HepG2 (cell line): Measurements from ENCODE around the gene EGFL8. TPM values are rescaled to one million over a fixed set of nuclear protein-coding genes. Genes with fewer than 3 reads are reported as not detected.
A peak's percentile ranks its signal among the peaks of the same experiment; 100 is the strongest.

Experiments
- BCL3 ChIP-seq: sonication (generic); formaldehyde crosslinking; IDR thresholded peaks from 2 replicates; pipeline ENCODE4 v1.5.1; 2020; ENCODE audit warnings: mild to moderate bottlenecking, missing genetic modification reagents, moderate library complexity
- BRCA1 ChIP-seq: sonication (generic); formaldehyde crosslinking; IDR thresholded peaks from 2 replicates; pipeline ENCODE4 v1.4.0; 2020; ENCODE audit warnings: missing genetic modification reagents
- FOXJ3 ChIP-seq: sonication (generic); formaldehyde crosslinking; IDR thresholded peaks from 2 replicates; pipeline ENCODE4 v1.4.0; 2020; ENCODE audit warnings: missing genetic modification reagents, mild to moderate bottlenecking, borderline replicate concordance
- HDAC2 ChIP-seq: sonication (generic); formaldehyde crosslinking; IDR thresholded peaks from 2 replicates; pipeline ENCODE4 v1.4.0; 2020; ENCODE audit warnings: missing genetic modification reagents
- HIVEP1 ChIP-seq: sonication (generic); formaldehyde crosslinking; IDR thresholded peaks from 2 replicates; pipeline ENCODE4 v1.4.0; 2020; ENCODE audit warnings: mild to moderate bottlenecking, missing genetic modification reagents
- KLF16 ChIP-seq, 2 experiments: sonication (generic) in 1 of 2; formaldehyde crosslinking in 1 of 2; IDR thresholded peaks; 2 replicates each; pipeline versions ENCODE4 v1.6.1 to v1.8.0; 2016 to 2023; ENCODE audit warnings: missing genetic modification reagents in 2 of 2, missing compliant biosample characterization in 1 of 2
- MXD3 ChIP-seq: IDR thresholded peaks from 2 replicates; pipeline ENCODE4 v1.6.1; 2016; ENCODE audit warnings: mild to moderate bottlenecking, missing biosample characterization, missing genetic modification reagents
- NBN ChIP-seq: fragments of 450-650 bp; conservative IDR thresholded peaks from 2 replicates; pipeline ENCODE4 v1.6.1; 2017
- PHF8 ChIP-seq: sonication (generic); formaldehyde crosslinking; IDR thresholded peaks from 2 replicates; pipeline ENCODE4 v1.5.0; 2020; ENCODE audit warnings: missing genetic modification reagents
- PRPF4 ChIP-seq: fragments of 200-400 bp; formaldehyde crosslinking; IDR thresholded peaks from 2 replicates; pipeline ENCODE4 v1.6.1; 2016; ENCODE audit warnings: low read length, low read depth; ENCODE audit not compliant: poor library complexity, severe bottlenecking
- SNAPC5 ChIP-seq: sonication (generic); formaldehyde crosslinking; IDR thresholded peaks from 2 replicates; pipeline ENCODE4 v1.8.1; 2023; ENCODE audit warnings: mild to moderate bottlenecking, missing genetic modification reagents, borderline replicate concordance
- SRF ChIP-seq: IDR thresholded peaks from 2 replicates; pipeline ENCODE4 v1.6.1; 2011; ENCODE audit warnings: mild to moderate bottlenecking, low read depth, low read length, moderate library complexity
- ZBTB7B ChIP-seq: sonication (generic); formaldehyde crosslinking; IDR thresholded peaks from 2 replicates; pipeline ENCODE4 v1.4.0; 2020; ENCODE audit warnings: missing genetic modification reagents
- ZBTB8A ChIP-seq: sonication (generic); formaldehyde crosslinking; IDR thresholded peaks from 2 replicates; pipeline ENCODE4 v1.4.0; 2020; ENCODE audit warnings: mild to moderate bottlenecking, low read depth, missing genetic modification reagents, borderline replicate concordance
- ZC3H13 ChIP-seq: sonication (generic); formaldehyde crosslinking; IDR thresholded peaks from 2 replicates; pipeline ENCODE4 v1.8.1; 2023; ENCODE audit warnings: mild to moderate bottlenecking, missing genetic modification reagents, moderate library complexity
- ZMYM4 ChIP-seq: sonication (generic); formaldehyde crosslinking; IDR thresholded peaks from 2 replicates; pipeline ENCODE4 v1.8.1; 2023; ENCODE audit warnings: mild to moderate bottlenecking, missing genetic modification reagents
- ZNF12 ChIP-seq: sonication (generic); formaldehyde crosslinking; IDR thresholded peaks from 2 replicates; pipeline ENCODE4 v1.5.0; 2020; ENCODE audit warnings: missing genetic modification reagents
- ZNF251 ChIP-seq: sonication (generic); formaldehyde crosslinking; IDR thresholded peaks from 2 replicates; pipeline ENCODE4 v1.9.0; 2021; ENCODE audit warnings: mild to moderate bottlenecking, missing genetic modification reagents
- ZNF33B ChIP-seq: sonication (generic); formaldehyde crosslinking; IDR thresholded peaks from 2 replicates; pipeline ENCODE4 v1.5.1; 2020; ENCODE audit warnings: mild to moderate bottlenecking, missing genetic modification reagents
- ZNF564 ChIP-seq: sonication (generic); formaldehyde crosslinking; IDR thresholded peaks from 2 replicates; pipeline ENCODE4 v1.8.1; 2023; ENCODE audit warnings: mild to moderate bottlenecking, missing genetic modification reagents
- ZNF607 ChIP-seq: sonication (generic); formaldehyde crosslinking; IDR thresholded peaks from 2 replicates; pipeline ENCODE4 v1.5.1; 2020; ENCODE audit warnings: missing genetic modification reagents, mild to moderate bottlenecking, borderline replicate concordance
- ZNF644 ChIP-seq: IDR thresholded peaks from 2 replicates; pipeline ENCODE4 v1.6.1; 2016; ENCODE audit warnings: low read depth
- ZNF737 ChIP-seq: sonication (generic); formaldehyde crosslinking; IDR thresholded peaks from 2 replicates; pipeline ENCODE4 v1.5.0; 2020; ENCODE audit warnings: missing genetic modification reagents, mild to moderate bottlenecking, borderline replicate concordance
- ZNF740 ChIP-seq: sonication (generic); formaldehyde crosslinking; IDR thresholded peaks from 2 replicates; pipeline ENCODE4 v1.4.0; 2020; ENCODE audit warnings: missing genetic modification reagents
- ZNF766 ChIP-seq: sonication (generic); formaldehyde crosslinking; IDR thresholded peaks from 2 replicates; pipeline ENCODE4 v1.5.0; 2020; ENCODE audit warnings: missing genetic modification reagents, borderline replicate concordance
- ZNF768 ChIP-seq: sonication (generic); formaldehyde crosslinking; IDR thresholded peaks from 2 replicates; pipeline ENCODE4 v1.4.0; 2020; ENCODE audit warnings: missing genetic modification reagents
- polyA plus RNA-seq, 8 experiments: library from polyadenylated mRNA; depleted of rRNA in 3 of 8; stranded (reverse) in 7 of 8; unstranded in 1 of 8; fragments of >200 nt; fragmentation: Illumina TruSeq in 4 of 8; extraction: Trizol in 4 of 8; gene quantifications; 2 replicates each; pipeline versions ENCODE4 v1.2.1 to v1.2.3, GENCODE V29; 2011 to 2016; ENCODE audit warnings: low read depth in 4 of 8, missing spikeins in 1 of 8, mixed read lengths in 1 of 8; ENCODE audit not compliant: insufficient read depth in 1 of 8
- total RNA-seq, 5 experiments: library from RNA; depleted of rRNA; stranded (reverse); fragments of >200 nt; fragmentation: Illumina TruSeq; extraction: Trizol; gene quantifications; 2 replicates each; pipeline ENCODE4 v1.2.3, GENCODE V29; 2016; ENCODE audit warnings: low read depth in 1 of 5

EGFL8 gene
- total and polyA plus RNA-seq, 2 of the 13 experiments (the other 11 are each of a cell fraction or from before 2014, with no cell fraction given): 10.0 to 11.5 TPM

GRCh38 chr6:32178547-32179440 is 14.4 kb downstream of the EGFL8 start (continued):
- TF ChIP-seq PRPF4 (no peak), BCL3 (no peak), ZNF33B (no peak; the same call in 1 of the 2 replicates), ZNF607 (0 out of 2 replicates have a peak, but pooled peaks have one; percentile 9), MXD3 (no peak), ZNF564 (CRISPR knock-in tag) (no peak), ZNF737 (CRISPR knock-in tag) (no peak), ZNF644 (CRISPR knock-in tag) (no peak), HDAC2 (CRISPR knock-in tag) (no peak; the same call in 1 of the 2 replicates), NBN (no peak), FOXJ3 (no peak), KLF16 (CRISPR knock-in tag; IDR thresholded peaks at IDR 0.05) (no peak), ZMYM4 (CRISPR knock-in tag) (peak; percentile 3; the same call in 1 of the 2 replicates), PHF8 (peak; percentile 34), SRF (no peak), ZNF12 (CRISPR knock-in tag) (no peak), ZNF768 (CRISPR knock-in tag) (no peak), ZNF740 (CRISPR knock-in tag) (peak; percentile 54; the same call in 1 of the 2 replicates), SNAPC5 (CRISPR knock-in tag) (no peak), ZBTB8A (CRISPR knock-in tag) (no peak), ZBTB7B (CRISPR knock-in tag) (no peak), ZC3H13 (0 out of 2 replicates have a peak, but pooled peaks have one; percentile 53), HIVEP1 (CRISPR knock-in tag) (peak; percentile 65; the same call in 1 of the 2 replicates), ZNF251 (CRISPR knock-in tag) (no peak), BRCA1 (CRISPR knock-in tag) (no peak), ZNF766 (no peak)
